H54 (cell line): ENCODE data around the gene BAAT.

Source experiments
- DNase-seq: peaks from one replicate; pipeline ENCODE4 v3.0.0; 2011; ENCODE audit warnings: low spot score, mixed read lengths; ENCODE audit not compliant: insufficient read length
- FAIRE-seq: peaks from 3 replicates; lab custom pipeline; 2011; peaks lifted over from hg19 to GRCh38; lab: Jason Lieb, UNC
- POLR2A ChIP-seq: IDR thresholded peaks from 2 replicates; pipeline ENCODE4 v1.6.1; 2011; ENCODE audit warnings: low read depth, mild to moderate bottlenecking, low read length

BAAT gene

GRCh38 chr9:101360647-101361046 is 24.2 kb downstream of the BAAT start:
- FAIRE-seq (no peak), DNase-seq (no peak)
- no peak for TF ChIP-seq POLR2A

GRCh38 chr9:101359679-101360078 is 25.1 kb downstream of the BAAT start:
- no peak for FAIRE-seq
- TF ChIP-seq POLR2A, result no peak
- DNase-seq, result no peak

GRCh38 chr9:101356619-101357018 is 28.2 kb downstream of the BAAT start:
- DNase-seq (no peak), FAIRE-seq (no peak)

GRCh38 chr9:101354765-101355708 is 29.8 kb downstream of the BAAT start:
- no peak for FAIRE-seq

More at GRCh38 chr9:101356619-101357018, 28.2 kb downstream of the BAAT start:
- TF ChIP-seq POLR2A, result no peak

GRCh38 chr9:101354143-101354764 is 30.6 kb downstream of the BAAT start:
- no peak for TF ChIP-seq POLR2A
- no peak for FAIRE-seq
- DNase-seq, result no peak

More at GRCh38 chr9:101354765-101355708, 29.8 kb downstream of the BAAT start:
- DNase-seq, result no peak
- no peak for TF ChIP-seq POLR2A

- DNase-seq, result no peak
- TF ChIP-seq POLR2A, result no peak
- FAIRE-seq, result no peak
Measured at GRCh38 chr9:101353683-101354082, 31.1 kb downstream of the BAAT start.

GRCh38 chr9:101352892-101353463 is 31.8 kb downstream of the BAAT start:
- TF ChIP-seq POLR2A, result no peak
- FAIRE-seq (no peak), DNase-seq (no peak)

GRCh38 chr9:101350285-101350684 is 34.5 kb downstream of the BAAT start:
- DNase-seq (no peak), FAIRE-seq (no peak)
- TF ChIP-seq POLR2A, result no peak

GRCh38 chr9:101342595-101342994 is 42.2 kb downstream of the BAAT start:
- DNase-seq (no peak), FAIRE-seq (no peak)
- no peak for TF ChIP-seq POLR2A

- no peak for TF ChIP-seq POLR2A
- FAIRE-seq (no peak), DNase-seq (no peak)
Measured at GRCh38 chr9:101341958-101342357, 42.8 kb downstream of the BAAT start.

GRCh38 chr9:101337237-101337636 is 47.6 kb downstream of the BAAT start:
- TF ChIP-seq POLR2A, result no peak
- DNase-seq, result no peak
- FAIRE-seq, result no peak

GRCh38 chr9:101336091-101336490 is 48.7 kb downstream of the BAAT start:
- no peak for DNase-seq
- no peak for TF ChIP-seq POLR2A
- no peak for FAIRE-seq

- no peak for TF ChIP-seq POLR2A
- DNase-seq (no peak), FAIRE-seq (no peak)
Measured at GRCh38 chr9:101333926-101334702, 50.7 kb downstream of the BAAT start.
